Ishikawa (cell line): ENCODE measurements around the gene VSIG1.

Source experiments
- CREB1 ChIP-seq: IDR thresholded peaks from 2 replicates; pipeline ENCODE4 v1.6.1; 2012; ENCODE audit warnings: low read depth
- EGR1 ChIP-seq: IDR thresholded peaks from 2 replicates; pipeline ENCODE4 v1.6.1; 2012
- EP300 ChIP-seq: IDR thresholded peaks from 2 replicates; pipeline ENCODE4 v1.6.1; 2012; ENCODE audit warnings: borderline replicate concordance
- NFIC ChIP-seq: IDR thresholded peaks from 2 replicates; pipeline ENCODE4 v1.6.1; 2012
- TAF1 ChIP-seq: IDR thresholded peaks from 2 replicates; pipeline ENCODE4 v1.6.1; 2012; ENCODE audit warnings: low read depth, mild to moderate bottlenecking
- TCF12 ChIP-seq: IDR thresholded peaks from 2 replicates; pipeline ENCODE4 v1.6.1; 2012; ENCODE audit warnings: low read depth
- TF ChIP-seq, protein P1 (sequence below): IDR thresholded peaks from 2 replicates; pipeline ENCODE4 v1.6.1; 2012
- TF ChIP-seq, protein P2 (sequence below): IDR thresholded peaks from 2 replicates; pipeline ENCODE4 v1.6.1; 2012

DNA sequence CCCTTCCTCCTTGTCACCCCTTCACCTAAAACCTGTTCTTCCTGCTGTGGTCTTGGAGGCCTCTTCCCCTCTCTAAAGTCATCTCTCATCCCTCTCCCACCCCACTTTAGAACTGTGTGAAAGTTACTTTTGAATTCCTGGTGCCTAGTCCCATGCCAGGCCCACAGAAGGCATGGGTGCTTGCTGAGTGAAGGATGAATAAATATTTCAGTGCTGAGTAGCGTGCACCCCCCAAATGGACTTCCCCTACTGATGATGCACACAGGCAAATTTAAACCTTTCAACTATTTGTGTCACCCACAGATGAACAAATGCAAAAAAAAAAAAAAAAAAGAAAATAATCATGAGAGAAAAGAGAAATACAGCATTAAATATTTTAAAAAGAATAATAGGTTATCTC is 26.7 kb downstream of the VSIG1 start:
- no peak for TF ChIP-seq TAF1
- TF ChIP-seq, protein P1, sequence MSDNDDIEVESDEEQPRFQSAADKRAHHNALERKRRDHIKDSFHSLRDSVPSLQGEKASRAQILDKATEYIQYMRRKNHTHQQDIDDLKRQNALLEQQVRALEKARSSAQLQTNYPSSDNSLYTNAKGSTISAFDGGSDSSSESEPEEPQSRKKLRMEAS, result no peak
- TF ChIP-seq TCF12, result no peak
- TF ChIP-seq EP300, result no peak
- no peak for TF ChIP-seq CREB1
- no peak for TF ChIP-seq EGR1
- no peak for TF ChIP-seq NFIC
- TF ChIP-seq, protein P2, sequence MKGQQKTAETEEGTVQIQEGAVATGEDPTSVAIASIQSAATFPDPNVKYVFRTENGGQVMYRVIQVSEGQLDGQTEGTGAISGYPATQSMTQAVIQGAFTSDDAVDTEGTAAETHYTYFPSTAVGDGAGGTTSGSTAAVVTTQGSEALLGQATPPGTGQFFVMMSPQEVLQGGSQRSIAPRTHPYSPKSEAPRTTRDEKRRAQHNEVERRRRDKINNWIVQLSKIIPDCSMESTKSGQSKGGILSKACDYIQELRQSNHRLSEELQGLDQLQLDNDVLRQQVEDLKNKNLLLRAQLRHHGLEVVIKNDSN, result no peak
